Liver (tissue), 9 donors: ENCODE data around the gene TSKS. TPM values are rescaled to one million over a fixed set of nuclear protein-coding genes. Genes with fewer than 3 reads are reported as not detected.

Experiments
- DNase-seq: peaks from one replicate; pipeline ENCODE4 v3.0.0-alpha.2; 2017; ENCODE audit warnings: low spot score
- H3K27ac ChIP-seq, 2 donors: one replicate each; pipeline ENCODE4 v1.7.0; 2013; ENCODE audit warnings: inconsistent platforms in 2 of 2, low read length in 2 of 2, control low read depth in 1 of 2, low read depth in 1 of 2, mild to moderate bottlenecking in 1 of 2
- H3K27me3 ChIP-seq, 4 donors: one replicate each; pipeline versions ENCODE4 v1.6.1 to v1.7.0; 2013; ENCODE audit warnings: low read length in 3 of 4, inconsistent platforms in 1 of 4, mild to moderate bottlenecking in 1 of 4, moderate library complexity in 1 of 4; ENCODE audit not compliant: control insufficient read depth in 4 of 4, insufficient read depth in 4 of 4
- H3K36me3 ChIP-seq, 4 donors: one replicate each; pipeline versions ENCODE4 v1.6.1 to v1.7.0; 2013; ENCODE audit warnings: low read length in 3 of 4, mild to moderate bottlenecking in 3 of 4, low read depth in 1 of 4, moderate library complexity in 1 of 4; ENCODE audit not compliant: control insufficient read depth in 4 of 4, insufficient read depth in 3 of 4
- H3K4me1 ChIP-seq, 4 donors: one replicate each; pipeline versions ENCODE4 v1.6.1 to v1.7.0; 2013; ENCODE audit warnings: low read length in 3 of 4, mild to moderate bottlenecking in 3 of 4, moderate library complexity in 1 of 4; ENCODE audit not compliant: control insufficient read depth in 4 of 4, insufficient read depth in 4 of 4
- H3K4me3 ChIP-seq, 3 donors: one replicate each; pipeline versions ENCODE4 v1.6.1 to v1.7.0; 2013; ENCODE audit warnings: low read length in 3 of 3, control low read depth in 1 of 3, low read depth in 1 of 3, mild to moderate bottlenecking in 1 of 3
- H3K9ac ChIP-seq, 2 donors: one replicate each; pipeline ENCODE4 v1.7.0; 2013; ENCODE audit warnings: low read length in 2 of 2, mild to moderate bottlenecking in 2 of 2, moderate library complexity in 2 of 2, control low read depth in 1 of 2, low read depth in 1 of 2
- H3K9me3 ChIP-seq, 4 donors: one replicate each; pipeline versions ENCODE4 v1.6.1 to v1.7.0; 2013; ENCODE audit warnings: low read length in 3 of 4; ENCODE audit not compliant: control insufficient read depth in 4 of 4
- CTCF ChIP-seq: fragments of 150-350 bp; IDR thresholded peaks from 2 replicates; pipeline ENCODE4 v1.5.1; 2017; ENCODE audit warnings: improper control_type of control experiment, low read depth, low read length; ENCODE audit not compliant: missing input control
- EGR1 ChIP-seq, 2 donors: IDR thresholded peaks; 2 replicates each; pipeline ENCODE4 v1.6.1; 2016 to 2018; ENCODE audit warnings: antibody characterized with exemption in 2 of 2, low read depth in 2 of 2
- FOXA1 ChIP-seq: IDR thresholded peaks from 2 replicates; pipeline ENCODE4 v1.6.1; 2016; ENCODE audit warnings: antibody characterized with exemption
- FOXA2 ChIP-seq: IDR thresholded peaks from 2 replicates; pipeline ENCODE4 v1.6.1; 2016; ENCODE audit warnings: antibody characterized with exemption
- GABPA ChIP-seq, 2 donors: IDR thresholded peaks in 1 of 2; conservative IDR thresholded peaks in 1 of 2; 2 replicates each; pipeline ENCODE4 v1.6.1; 2016; ENCODE audit warnings: antibody characterized with exemption in 2 of 2, mild to moderate bottlenecking in 1 of 2, moderate library complexity in 1 of 2
- HNF4A ChIP-seq, 2 donors: conservative IDR thresholded peaks; 2 replicates each; pipeline ENCODE4 v1.6.1; 2016; ENCODE audit warnings: antibody characterized with exemption in 2 of 2, mild to moderate bottlenecking in 2 of 2
- HNF4G ChIP-seq: IDR thresholded peaks from 2 replicates; pipeline ENCODE4 v1.6.1; 2016; ENCODE audit warnings: antibody characterized with exemption
- JUND ChIP-seq, 2 donors: IDR thresholded peaks; 2 replicates each; pipeline ENCODE4 v1.6.1; 2016; ENCODE audit warnings: antibody characterized with exemption in 2 of 2
- NR2F2 ChIP-seq: IDR thresholded peaks from 2 replicates; pipeline ENCODE4 v1.6.1; 2016; ENCODE audit warnings: antibody characterized with exemption
- RAD21 ChIP-seq, 2 donors: IDR thresholded peaks; 2 replicates each; pipeline ENCODE4 v1.6.1; 2016; ENCODE audit warnings: antibody characterized with exemption in 2 of 2, mild to moderate bottlenecking in 2 of 2
- REST ChIP-seq: IDR thresholded peaks from 2 replicates; pipeline ENCODE4 v1.6.1; 2016; ENCODE audit warnings: antibody characterized with exemption, mild to moderate bottlenecking
- RXRA ChIP-seq, 2 donors: IDR thresholded peaks; 2 replicates each; pipeline ENCODE4 v1.6.1; 2017 to 2018; ENCODE audit warnings: antibody characterized with exemption in 2 of 2, mild to moderate bottlenecking in 1 of 2
- SP1 ChIP-seq: IDR thresholded peaks from 2 replicates; pipeline ENCODE4 v1.6.1; 2018; ENCODE audit warnings: antibody characterized with exemption, mild to moderate bottlenecking
- YY1 ChIP-seq: IDR thresholded peaks from 2 replicates; pipeline ENCODE4 v1.6.1; 2016; ENCODE audit warnings: antibody characterized with exemption, mild to moderate bottlenecking
- ZBTB33 ChIP-seq: IDR thresholded peaks from 2 replicates; pipeline ENCODE4 v1.6.1; 2016; ENCODE audit warnings: antibody characterized with exemption
- WGBS: extraction: QIAGEN DNeasy Blood & Tissue Kit; methylation state at CpG from one replicate; pipeline ENCODE4 v1.1.7; 2013; 5-methylcytosine and 5-hydroxymethylcytosine counted together
- polyA plus RNA-seq, 2 donors: library from polyadenylated mRNA; stranded (reverse) in 1 of 2; unstranded in 1 of 2; fragments of 200-250 nt in 1 of 2; fragments of >200 nt in 1 of 2; fragmentation: Nextera tagmentation in 1 of 2; extraction: Ambion mirVana in 1 of 2; gene quantifications; one replicate each; pipeline versions ENCODE4 v1.2.1 to v1.2.3, GENCODE V29; 2013 to 2015
- total RNA-seq, 2 donors: library from RNA; depleted of rRNA; stranded (reverse); fragments of >200 nt; gene quantifications; one replicate each; pipeline ENCODE4 v1.2.3, GENCODE V29; 2014
- TF ChIP-seq, protein P1 (sequence below): IDR thresholded peaks from 2 replicates; pipeline ENCODE4 v1.6.1; 2016; ENCODE audit warnings: antibody characterized with exemption
- TF ChIP-seq, protein P2 (sequence below): IDR thresholded peaks from 2 replicates; pipeline ENCODE4 v1.6.1; 2016; ENCODE audit warnings: antibody characterized with exemption
- donor health status: healthy.
- donor health status: healthy.
- donor health status: healthy.
- donor health status: healthy.
- donor health status: healthy.

The TSKS gene
- total and polyA plus RNA-seq, 4 donors = 0.07 to 0.61 (median 0.08) TPM; not detected in 1

- Histone ChIP-seq H3K27me3 (no peaks in the 10 kb centered on the region), H3K9me3 (no peaks in the 10 kb centered on the region), H3K4me3 (no peak overlapping the region), H3K36me3 (peaks cover 4 to 24% (median 17%) of the 10 kb centered on the region in 4 donors), H3K4me1 (peaks cover 0 to 2% (median 0%) of the 10 kb centered on the region in 4 donors), H3K9ac (no peak overlapping the region), H3K27ac (no peak overlapping the region)
- no peak for DNase-seq
- TF ChIP-seq YY1 = no peak
- no peak for TF ChIP-seq EGR1 (IDR thresholded peaks at IDR 0.05; ENCODE audit: low read depth in 2 of 2)
- TF ChIP-seq RXRA (IDR thresholded peaks at IDR 0.05) = no peak
- no peak for TF ChIP-seq REST
- no peak for TF ChIP-seq SP1
- TF ChIP-seq FOXA1 = no peak
- TF ChIP-seq, protein P1, sequence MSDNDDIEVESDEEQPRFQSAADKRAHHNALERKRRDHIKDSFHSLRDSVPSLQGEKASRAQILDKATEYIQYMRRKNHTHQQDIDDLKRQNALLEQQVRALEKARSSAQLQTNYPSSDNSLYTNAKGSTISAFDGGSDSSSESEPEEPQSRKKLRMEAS = no peak
- TF ChIP-seq CTCF = no peak
- TF ChIP-seq, protein P2, sequence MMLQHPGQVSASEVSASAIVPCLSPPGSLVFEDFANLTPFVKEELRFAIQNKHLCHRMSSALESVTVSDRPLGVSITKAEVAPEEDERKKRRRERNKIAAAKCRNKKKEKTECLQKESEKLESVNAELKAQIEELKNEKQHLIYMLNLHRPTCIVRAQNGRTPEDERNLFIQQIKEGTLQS = no peak
- TF ChIP-seq NR2F2 = no peak
- no peak for TF ChIP-seq HNF4G
- no peak for TF ChIP-seq FOXA2
- no peak for TF ChIP-seq GABPA (IDR thresholded peaks at IDR 0.05 in 1 of 2, conservative IDR thresholded peaks at IDR 0.05 in 1 of 2)
- TF ChIP-seq ZBTB33 = no peak
- no peak for TF ChIP-seq RAD21 (IDR thresholded peaks at IDR 0.05)
- TF ChIP-seq HNF4A (conservative IDR thresholded peaks at IDR 0.05) = no peak
- TF ChIP-seq JUND (IDR thresholded peaks at IDR 0.05) = no peak
- 97% methylated on average over 18 of the region's 18 CpGs for WGBS
Observed at GRCh38 chr19:49782515-49782914, 19.4 kb upstream of the TSKS start.
